Limb (tissue), 2 donors: ENCODE data around the gene CER1.
"Not testable (repeated sequence)": the region's sequence is repeated elsewhere in the genome, so short reads cannot be mapped to it uniquely, and the experiment has no call there.

ENCODE experiments used
- DNase-seq, 2 donors: peaks; one replicate each; pipeline ENCODE4 v3.0.0-alpha.2; 2016; ENCODE audit errors: extremely low spot score in 2 of 2

CER1 gene

DNA sequence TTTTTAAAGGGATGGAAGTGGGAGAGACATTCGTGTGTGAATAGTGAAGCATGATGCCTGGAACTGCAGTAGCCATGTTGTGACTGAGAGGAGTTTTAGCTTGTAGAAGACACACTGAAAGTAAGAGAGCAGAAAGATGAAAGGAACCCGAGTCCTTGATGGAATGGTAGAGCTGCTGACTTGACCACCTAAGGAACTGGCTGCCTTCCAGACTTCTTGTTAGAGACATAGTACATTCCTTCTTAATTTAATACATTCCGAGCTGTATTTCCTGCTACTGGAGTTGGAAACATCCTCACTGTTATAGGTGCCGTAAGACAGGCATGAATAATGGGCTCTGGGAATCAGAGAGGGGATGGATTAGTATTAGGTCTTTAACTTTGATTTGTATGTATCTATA is 7.4 kb downstream of the CER1 start:
- no peak for DNase-seq

DNA sequence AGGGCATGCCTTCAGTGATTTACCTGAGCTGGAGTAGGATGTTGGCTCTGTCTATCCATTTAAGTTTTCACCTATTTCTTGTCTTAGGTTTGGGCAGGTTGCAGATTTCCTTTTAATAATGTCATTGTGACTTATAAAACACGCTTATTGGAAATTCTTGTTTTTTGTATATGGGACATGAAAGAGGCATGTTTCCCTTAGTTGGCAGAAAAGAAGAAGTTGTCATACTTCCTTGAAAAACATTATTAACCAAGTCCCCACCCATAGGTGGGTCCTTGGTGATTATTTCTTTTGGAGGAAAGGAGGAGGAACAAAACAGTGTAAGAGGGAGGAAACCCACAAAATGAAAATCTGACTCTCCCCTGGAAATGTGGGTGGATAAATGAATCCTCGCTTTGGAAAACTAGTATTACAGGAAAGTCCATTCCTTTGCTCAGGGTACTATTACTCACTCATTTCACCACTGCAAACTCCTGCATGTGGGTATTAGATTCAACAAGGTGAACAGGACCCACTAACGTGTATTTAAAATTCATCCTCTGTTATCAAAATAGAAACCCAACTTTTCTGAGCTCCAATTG is 9.3 kb downstream of the CER1 start:
- DNase-seq: no peak

DNA sequence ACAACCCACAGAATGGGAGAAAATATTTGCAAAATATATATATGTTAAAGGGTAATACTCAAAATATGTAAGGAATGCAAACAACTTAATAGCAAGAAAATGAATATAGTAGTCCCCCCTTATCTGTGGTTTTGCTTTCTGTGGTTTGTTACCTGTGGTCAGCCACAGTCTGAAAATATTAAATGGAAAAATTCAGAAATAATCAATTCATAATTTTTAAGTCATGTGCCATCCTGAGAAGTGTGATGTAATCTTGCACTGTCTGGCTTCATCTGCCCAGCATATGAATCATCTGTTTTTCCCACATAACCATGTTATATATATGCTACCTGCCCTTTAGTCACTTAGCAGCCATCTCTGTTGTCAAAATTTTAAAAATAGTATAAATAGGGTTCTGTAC is 11.7 kb downstream of the CER1 start:
- no peak for DNase-seq

DNA sequence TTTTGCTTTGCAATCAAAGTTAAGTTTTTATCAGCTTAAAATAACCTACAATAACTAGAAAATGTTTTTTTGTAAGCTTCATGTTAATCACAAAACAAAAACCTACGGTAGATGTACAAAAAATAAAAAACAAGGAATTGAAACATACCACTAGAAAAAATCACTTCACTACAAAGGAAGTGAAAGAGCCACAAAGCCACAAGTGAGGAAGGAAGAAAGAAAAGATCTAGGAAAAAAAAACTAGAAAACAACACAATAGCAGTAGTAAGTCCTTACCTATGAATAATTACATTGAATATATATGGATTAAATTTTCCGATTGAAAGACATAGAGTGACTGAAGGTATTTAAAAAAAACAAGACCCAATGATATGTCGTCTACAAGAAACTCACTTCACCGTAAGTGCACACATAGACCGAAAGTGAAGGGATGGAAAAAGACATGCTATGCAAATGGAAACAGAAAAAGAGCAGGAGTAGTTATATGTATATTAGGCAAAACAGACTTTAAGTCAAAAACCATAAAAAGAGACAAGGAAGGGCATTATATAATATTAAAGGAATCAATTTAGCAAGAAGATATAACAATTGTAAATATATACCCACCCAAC is 15.9 kb downstream of the CER1 start:
- DNase-seq: no peak

DNA sequence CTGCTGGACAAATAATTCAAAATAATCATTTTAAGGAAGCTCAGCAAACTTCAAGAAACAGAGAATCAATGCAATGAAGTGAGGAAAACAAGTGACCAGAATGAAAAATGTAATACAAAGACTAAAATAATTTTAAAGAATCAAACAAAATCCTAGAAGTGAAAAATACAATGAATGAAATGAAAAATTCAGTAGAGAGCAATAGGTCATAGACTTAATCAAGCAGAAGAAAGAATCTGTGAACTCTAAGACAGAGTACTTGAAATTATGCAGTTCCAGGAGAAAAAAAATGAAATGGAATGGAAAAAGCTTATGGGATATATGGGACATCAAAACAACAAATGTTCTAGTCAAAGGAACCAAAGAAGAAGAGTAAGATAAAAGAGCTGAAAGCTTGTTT is 17.5 kb downstream of the CER1 start:
- DNase-seq: no peak

DNA sequence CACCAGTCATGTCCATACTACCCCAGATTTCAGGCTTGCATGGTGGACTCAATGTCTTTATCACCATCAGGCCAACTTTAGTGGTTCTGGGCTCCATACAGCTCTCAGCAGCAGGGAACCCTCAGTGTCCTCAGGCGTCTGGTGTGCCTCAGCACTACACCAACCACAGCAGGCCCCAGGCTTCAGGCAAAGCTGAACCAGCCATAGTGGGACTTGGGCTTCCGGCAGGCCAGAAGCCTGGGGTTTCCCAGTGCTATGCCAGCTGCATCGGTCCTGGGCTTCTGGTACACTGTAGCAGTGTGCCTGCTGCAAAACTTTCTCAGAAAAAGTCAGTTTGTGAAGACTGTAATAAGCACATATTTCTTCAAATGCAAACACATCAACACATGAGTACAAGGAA is 18.3 kb downstream of the CER1 start:
- no peak for DNase-seq

DNA sequence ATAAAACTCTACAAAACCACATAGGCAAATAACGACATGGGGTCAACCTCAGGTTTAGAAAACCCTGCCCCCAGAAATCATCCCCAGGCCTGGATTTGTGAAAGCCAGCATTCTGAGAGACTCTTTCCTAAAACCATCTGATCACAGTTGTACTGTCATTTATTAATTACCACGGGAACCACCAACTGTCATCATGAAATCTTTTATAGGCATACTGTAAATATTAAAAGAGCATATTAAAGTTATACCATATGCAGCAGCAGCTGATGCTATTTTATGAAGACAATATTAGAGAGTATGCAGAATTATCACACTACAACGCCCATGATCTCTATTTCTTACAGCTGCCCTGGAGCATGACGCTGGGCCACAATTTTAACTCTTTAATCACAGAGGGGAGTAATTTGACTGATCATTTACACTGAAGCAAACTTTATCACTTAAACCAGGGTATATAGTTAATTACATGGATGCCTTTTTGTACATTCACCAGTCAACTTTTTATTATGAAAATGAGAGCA is 20.3 kb downstream of the CER1 start:
- DNase-seq: peak in 1 of 2 donors; percentile 23

DNA sequence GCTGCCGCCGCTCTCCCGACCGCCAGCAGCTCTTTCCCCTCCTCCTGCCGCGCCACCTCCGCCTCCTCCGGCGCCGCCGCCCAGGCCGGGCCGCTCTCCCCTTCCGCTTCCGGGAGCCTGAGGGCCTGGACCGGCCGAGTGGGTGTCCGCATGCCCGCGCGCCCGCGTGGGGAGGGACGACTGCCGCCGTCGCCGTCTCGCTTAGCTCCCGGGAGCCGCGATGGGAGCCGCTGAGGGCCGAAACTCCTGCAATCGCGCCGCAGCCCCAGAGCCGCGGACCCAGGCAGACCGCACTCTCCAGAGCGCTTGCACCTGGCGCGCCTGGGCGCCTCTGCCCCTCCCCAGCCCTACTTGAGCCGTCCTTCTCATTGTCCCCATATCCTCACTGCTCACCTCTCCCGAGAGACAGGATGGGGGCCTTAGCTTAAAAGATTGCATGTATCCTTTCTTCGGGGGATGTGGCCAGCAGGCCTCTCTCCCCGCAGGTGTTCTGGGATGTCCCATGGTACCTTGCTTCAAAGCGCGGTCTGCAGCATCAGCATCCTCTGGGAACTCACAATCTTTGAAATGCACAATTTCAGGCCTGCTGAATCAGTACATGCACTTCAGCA is 29.2 kb downstream of the CER1 start, which contains the start of gene ZDHHC21:
Gene ZDHHC21 (minus strand): TSS at position 182 of the 611 bp plus-strand sequence. CDS start 19,092 bp downstream, outside the sequence.
- DNase-seq: peak; percentile 45 to 83

DNA sequence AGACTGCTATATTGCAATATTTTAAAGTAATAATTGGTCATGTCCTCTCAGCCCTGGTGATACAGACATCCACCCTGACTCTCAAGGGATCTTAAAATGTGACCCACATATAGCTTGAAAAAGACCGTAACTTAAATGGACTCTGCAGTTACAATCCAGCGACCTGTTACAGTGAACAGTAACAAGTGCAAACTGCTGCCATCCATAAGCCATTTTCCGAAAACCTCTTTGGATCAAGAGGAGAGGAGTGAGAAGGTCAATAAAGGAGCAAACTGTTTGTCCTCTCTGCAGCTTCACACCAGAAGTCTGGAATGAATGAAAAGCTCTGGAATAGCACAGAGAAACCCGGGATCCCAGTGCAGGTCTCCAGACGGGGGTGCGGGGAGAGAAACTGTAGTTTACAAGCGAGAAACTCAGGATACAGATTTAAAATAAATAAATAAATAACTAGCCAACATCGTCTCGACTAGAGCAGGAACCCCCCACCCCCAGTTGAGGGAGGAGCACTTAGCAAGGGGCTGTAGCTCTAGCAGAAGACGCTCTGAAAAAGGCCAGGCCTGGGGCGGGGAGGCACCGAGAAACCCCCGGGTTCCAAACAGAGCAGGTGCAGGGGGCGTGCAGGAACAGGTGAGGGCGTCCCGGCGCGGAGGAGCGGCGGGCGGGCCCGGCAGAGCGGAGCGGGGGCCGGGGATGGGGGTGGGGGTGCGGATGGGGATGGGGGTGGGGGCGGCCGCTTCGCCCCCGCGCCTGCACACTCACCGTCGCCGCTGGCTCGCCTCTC is 29.9 kb downstream of the CER1 start:
- DNase-seq: peak in 1 of 2 donors; percentile 27

DNA sequence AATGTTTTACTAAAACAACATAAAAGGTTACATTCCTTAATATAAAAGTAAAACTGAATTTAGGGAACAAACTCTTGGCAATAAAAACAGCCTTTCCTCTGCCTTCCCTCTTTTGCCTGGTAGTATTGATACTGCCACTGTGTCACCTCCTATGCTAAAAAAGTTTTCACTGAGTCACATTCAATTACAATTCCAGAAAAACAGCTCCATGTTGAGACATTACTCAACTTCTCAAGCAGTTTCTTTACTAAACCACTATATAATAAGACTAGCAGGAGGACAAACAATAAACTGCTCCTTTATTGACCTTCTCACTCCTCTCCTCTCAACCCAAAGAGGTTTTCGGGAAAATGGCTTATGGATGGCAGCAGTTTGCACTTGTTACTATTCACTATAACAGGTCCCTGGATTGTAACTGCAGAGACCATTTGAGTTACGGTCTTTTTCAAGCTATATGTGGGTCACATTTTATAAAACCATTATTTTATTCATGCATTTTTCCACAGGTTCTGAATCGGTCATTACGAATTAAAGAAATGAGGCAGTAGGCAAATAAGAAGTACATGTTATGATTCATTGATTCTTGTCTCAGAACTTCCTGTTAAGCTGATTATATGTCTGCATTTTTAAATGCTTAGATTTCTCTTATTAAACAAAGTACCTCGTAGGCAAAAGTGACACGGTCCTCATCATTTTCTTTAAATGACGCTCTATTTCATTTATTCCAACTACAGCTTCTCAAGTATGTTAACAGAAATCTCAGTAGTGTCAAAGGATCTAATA is 31.4 kb downstream of the CER1 start:
- DNase-seq: no peak

DNA sequence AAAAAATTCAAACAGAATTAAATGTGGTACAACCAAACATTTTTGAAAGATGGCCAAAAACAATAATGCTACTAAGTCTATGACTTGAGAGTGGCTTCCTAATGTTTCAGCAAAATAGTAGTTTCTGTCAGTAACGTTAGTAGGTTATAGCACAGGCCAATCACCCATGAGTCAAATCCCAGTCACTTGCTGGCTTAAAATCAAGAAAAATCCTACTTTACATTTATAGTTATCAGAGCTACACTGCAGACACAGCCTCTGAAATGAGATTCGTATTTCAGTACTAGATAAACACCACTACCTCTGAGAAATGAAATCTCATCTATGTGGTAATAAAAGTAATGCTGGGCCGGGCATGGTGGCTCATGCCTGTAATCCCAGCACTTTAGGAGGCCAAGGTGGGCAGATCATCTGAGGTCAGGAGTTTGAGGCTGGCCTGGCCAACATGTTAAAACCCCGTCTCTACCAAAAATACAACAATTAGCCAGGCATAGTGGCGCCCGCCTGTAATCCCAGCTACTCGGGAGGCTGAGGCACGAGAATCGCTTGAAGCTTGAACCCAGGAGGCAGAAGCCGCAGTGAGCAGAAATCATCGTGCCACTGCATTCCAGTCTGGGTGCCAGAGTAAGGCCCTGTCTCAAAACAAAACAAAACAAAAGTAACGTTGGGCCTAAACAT is 35.4 kb downstream of the CER1 start:
- DNase-seq: no peak

DNA sequence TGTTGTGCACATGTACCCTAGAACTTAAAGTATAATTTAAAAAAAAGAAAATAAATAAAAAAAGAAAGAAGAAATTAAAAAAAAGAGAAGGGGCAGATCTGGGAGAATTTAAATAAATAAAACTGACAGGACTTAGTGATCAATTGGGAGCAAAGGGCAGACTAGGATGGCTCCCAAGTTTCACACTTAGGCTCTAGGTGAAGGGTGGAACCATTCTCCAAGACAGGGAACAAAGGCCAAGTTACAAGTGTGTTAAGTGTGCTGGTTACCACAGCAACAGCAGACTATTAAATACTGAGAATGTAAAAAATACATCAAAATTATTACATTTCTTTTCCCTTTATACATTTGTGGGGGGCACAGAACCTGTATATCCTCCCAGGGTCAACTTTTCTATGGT is 36.4 kb downstream of the CER1 start:
- DNase-seq: no peak

DNA sequence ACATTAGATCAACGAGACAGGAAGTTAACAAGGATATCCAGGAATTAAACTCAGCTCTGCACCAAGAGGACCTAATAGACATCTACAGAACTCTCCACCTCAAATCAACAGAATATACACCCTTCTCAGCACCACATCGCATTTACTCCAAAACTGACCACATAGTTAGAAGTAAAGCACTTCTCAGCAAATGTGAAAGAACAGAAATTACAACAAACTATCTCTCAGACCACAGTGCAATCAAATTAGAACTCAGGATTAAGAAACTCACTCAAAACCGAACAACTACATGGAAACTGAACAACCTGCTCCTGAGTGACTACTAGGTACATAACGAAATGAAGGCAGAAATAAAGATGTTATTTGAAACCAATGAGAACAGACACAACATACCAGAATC is 39.9 kb downstream of the CER1 start:
- DNase-seq: not testable (repeated sequence)

DNA sequence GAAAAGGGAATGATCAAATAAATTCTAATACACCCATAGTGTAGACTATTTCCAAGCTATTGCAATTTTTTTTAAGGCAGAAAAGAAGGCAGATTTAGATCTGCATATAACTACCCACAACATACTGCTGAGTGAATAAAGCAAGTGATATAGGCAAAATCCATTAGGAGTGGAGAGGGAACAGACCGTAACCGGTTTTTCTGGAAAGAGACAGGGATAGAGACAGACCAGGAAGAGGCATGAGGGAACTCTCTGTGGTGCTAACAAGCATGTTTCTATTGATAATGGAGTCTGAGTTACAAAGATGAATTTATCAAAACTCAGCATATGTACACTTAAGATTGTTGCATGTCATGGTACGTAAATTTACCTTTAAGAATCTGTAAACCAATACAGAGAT is 43.8 kb downstream of the CER1 start:
- DNase-seq: no peak

DNA sequence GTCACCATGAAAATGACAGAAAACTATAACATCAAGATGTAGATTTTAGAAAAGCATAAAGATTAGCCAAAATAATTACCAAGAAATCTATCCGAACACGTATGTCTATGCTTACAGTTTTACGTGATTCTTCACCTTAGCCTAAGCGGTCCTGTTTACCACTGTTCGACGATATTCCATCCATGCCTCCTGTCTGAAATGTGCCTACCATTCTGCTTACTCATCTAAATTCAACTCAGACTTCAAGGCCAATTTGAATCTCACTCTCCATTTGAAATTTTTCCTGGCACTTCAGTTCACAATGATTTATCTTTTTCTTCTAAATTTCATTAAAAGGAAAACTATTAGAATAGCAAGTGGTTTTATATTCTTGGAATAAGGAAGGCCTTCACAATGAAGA is 44.7 kb downstream of the CER1 start:
- DNase-seq: no peak

DNA sequence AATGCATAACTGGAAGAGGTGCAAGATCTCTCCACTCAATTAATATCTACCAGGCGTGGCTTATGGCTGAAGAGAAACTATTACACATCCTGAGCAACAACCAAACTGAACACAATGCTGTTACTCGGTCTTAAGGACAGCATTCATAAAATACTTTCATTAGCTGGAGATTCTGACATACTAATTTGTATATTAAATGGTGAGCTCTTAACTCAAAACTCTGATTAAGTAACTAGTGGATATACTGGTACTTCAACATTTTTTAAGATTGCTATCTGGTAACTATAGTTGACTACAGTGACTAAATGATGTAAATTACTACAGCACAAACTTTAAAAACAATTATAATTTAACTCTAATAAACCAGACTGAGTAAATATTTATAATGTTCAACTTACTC is 45.1 kb downstream of the CER1 start:
- DNase-seq: no peak

DNA sequence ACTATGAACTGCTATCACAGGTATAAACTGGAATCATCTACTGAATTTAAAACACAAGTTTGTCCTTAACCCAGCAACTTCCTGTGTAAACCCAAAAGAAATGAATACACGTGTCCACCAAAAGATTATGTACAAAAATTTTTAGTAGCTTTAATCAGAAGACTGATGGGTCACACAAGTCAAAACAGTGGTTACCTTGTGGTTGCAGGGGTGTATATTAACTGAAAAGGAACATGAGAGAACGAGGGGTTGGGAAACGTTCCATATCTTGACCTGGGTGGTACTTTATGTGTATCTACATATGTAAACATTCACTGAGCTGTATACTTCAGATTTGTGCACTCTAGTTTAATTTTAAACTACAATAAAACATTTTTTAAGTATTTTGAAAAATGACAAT is 47.9 kb downstream of the CER1 start:
- no peak for DNase-seq

DNA sequence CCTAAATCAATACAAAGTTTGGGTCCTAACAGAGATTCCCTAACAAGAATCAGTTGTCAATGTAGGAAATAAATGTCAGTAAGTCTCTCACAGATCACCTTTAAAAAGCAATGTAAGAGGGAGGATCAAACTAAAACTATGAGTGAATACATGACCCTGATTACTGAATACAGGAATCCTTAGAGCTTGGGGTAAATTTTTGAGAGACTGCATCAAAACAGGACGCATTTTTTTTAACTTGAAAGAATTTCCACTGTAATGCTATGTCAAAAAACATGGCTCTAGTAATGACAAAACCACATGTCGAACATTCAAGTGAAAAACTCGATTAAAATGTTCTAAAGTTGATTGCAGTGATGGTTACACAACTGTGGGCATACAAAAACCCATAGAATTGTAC is 51.2 kb downstream of the CER1 start:
- DNase-seq: no peak

DNA sequence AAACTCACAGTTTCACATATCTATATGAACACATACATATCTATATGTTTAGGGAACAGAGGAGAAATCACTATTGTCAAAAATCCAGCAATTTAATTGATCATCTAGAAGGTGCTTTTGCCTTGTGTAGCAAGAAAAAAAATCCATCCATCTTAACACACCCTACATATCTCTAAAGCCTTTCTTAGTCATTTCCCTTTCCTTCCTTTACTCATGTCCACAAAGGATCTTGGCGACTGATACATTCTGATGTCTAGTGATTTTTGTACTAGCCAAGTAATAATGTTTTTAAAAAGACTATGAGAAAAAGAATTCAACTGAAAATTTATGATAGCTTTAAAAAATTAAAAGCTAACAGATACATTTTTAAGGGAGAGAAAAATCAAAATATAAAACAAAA is 51.8 kb downstream of the CER1 start:
- no peak for DNase-seq
